Measurements from ENCODE around the gene KLHL11.
"Not testable (repeated sequence)": the region's sequence is repeated elsewhere in the genome, so short reads cannot be mapped to it uniquely, and the experiment has no call there.

Gene KLHL11

GRCh38 chr17:41888332-41888965, 23.2 kb upstream of the KLHL11 start:
- no peak for DNase-seq

- DNase-seq = no peak
These were observed 20.5 kb upstream of the KLHL11 start for GRCh38 chr17:41885733-41886132.

GRCh38 chr17:41882756-41883155, 17.5 kb upstream of the KLHL11 start:
- no peak for DNase-seq

GRCh38 chr17:41880130-41880529, 14.9 kb upstream of the KLHL11 start:
- no peak for DNase-seq

GRCh38 chr17:41874293-41874670, 9.1 kb upstream of the KLHL11 start:
- not testable (repeated sequence) for DNase-seq

- DNase-seq = no peak
These were observed 8.5 kb upstream of the KLHL11 start for GRCh38 chr17:41873559-41874292.

GRCh38 chr17:41871789-41872188, 6.6 kb upstream of the KLHL11 start:
- no peak for DNase-seq

GRCh38 chr17:41870627-41871026, 5.4 kb upstream of the KLHL11 start:
- no peak for DNase-seq

GRCh38 chr17:41870097-41870496, 4.9 kb upstream of the KLHL11 start:
- DNase-seq = no peak

- no peak for DNase-seq
These were observed 4.2 kb upstream of the KLHL11 start for GRCh38 chr17:41869426-41869825.

- no peak for DNase-seq
These were observed 3.3 kb upstream of the KLHL11 start for GRCh38 chr17:41868568-41868967.

- DNase-seq = no peak
These were observed 322 bp upstream of the KLHL11 start for GRCh38 chr17:41865596-41865893.

GRCh38 chr17:41864498-41864835, 756 bp downstream of the KLHL11 start:
- no peak for DNase-seq

GRCh38 chr17:41863074-41863848, 2.0 kb downstream of the KLHL11 start:
- DNase-seq = no peak

- no peak for DNase-seq
These were observed 4.8 kb downstream of the KLHL11 start for GRCh38 chr17:41860254-41860931.

GRCh38 chr17:41851382-41851781, 13.8 kb downstream of the KLHL11 start:
- not testable (repeated sequence) for DNase-seq

- no peak for DNase-seq
These were observed 15.8 kb downstream of the KLHL11 start for GRCh38 chr17:41849251-41849990.

GRCh38 chr17:41848788-41849187, 16.4 kb downstream of the KLHL11 start:
- DNase-seq = no peak

GRCh38 chr17:41844971-41845370, 20.3 kb downstream of the KLHL11 start:
- DNase-seq = no peak

- not testable (repeated sequence) for DNase-seq
These were observed 24.4 kb downstream of the KLHL11 start for GRCh38 chr17:41840781-41841180.

- DNase-seq = not testable (repeated sequence)
These were observed 25.8 kb downstream of the KLHL11 start for GRCh38 chr17:41839448-41839847.

GRCh38 chr17:41837761-41838538, 27.3 kb downstream of the KLHL11 start, which contains the start of gene KLHL10:
Gene KLHL10 (plus strand): TSS chr17:41837825. CDS start chr17:41837933, 108 bp downstream.
- DNase-seq = no peak
